Motor neuron (in vitro differentiated cells): ENCODE measurements around the gene CBLN1. TPM values are rescaled to one million over a fixed set of nuclear protein-coding genes. Genes with fewer than 3 reads are reported as not detected.

Experiments
- ATAC-seq, 8 experiments: fragments of 200-7000 bp; cut with Tn5 transposase; replicated peaks in 6 of 8; 2 replicates each; pipeline ENCODE4 v1.8.0; 2021; ENCODE audit warnings: mild to moderate bottlenecking in 8 of 8, moderate library complexity in 8 of 8
- H3K27ac ChIP-seq, 2 donors: fragments of 250-450 bp; sonication (Bioruptor Pico); 2 replicates each; pipeline ENCODE4 v1.9.0; 2021; ENCODE audit warnings: antibody characterized with exemption in 2 of 2, mild to moderate bottlenecking in 2 of 2, moderate library complexity in 1 of 2
- H3K4me1 ChIP-seq, 2 donors: fragments of 250-450 bp; sonication (Bioruptor Pico); replicated peaks in 1 of 2; 2 replicates each; pipeline ENCODE4 v1.6.1; 2021; ENCODE audit warnings: antibody characterized with exemption in 2 of 2, mild to moderate bottlenecking in 2 of 2, moderate library complexity in 1 of 2
- H3K4me3 ChIP-seq, 5 donors: fragments of 250-450 bp; sonication (Bioruptor Pico); 2 replicates each; pipeline ENCODE4 v1.9.0; 2021; ENCODE audit warnings: antibody characterized with exemption in 5 of 5, mild to moderate bottlenecking in 5 of 5, moderate library complexity in 4 of 5
- WGBS, 10 experiments: fragments of 450-650 bp; shearing (Covaris generic); methylation state at CpG; one replicate each; pipeline ENCODE4 v1.0.0; 2022; 5-methylcytosine and 5-hydroxymethylcytosine counted together
- in situ Hi-C, 9 experiments: fragments of 400-800 bp; cut with MboI; loops; one replicate each; pipeline ENCODE4 v1.15.0; 2021; ENCODE audit warnings: low sequenced_read_pairs in 9 of 9, low pct_unique_long_range_greater_than_20kb in 2 of 9; ENCODE audit not compliant: unreplicated experiment in 9 of 9
- total RNA-seq, 8 experiments: library from RNA; unstranded; fragments of 300-600 nt; gene quantifications; 2 replicates each; pipeline versions ENCODE4 v1.2.3 to v1.2.4, GENCODE V29; 2022

CBLN1 gene
- total RNA-seq, 8 experiments from 2014 or later = 0.28 to 8.6 (median 7.0) TPM; not detected in 1

GRCh38 chr16:49283376-49284049, 1.9 kb upstream of the CBLN1 start:
- 0 to 11% (median 5%) methylated on average over 2 to 12 of the region's 25 CpGs; no CpG with 5 or more reads in 4 of the 10 experiments for WGBS, 10 experiments
- in situ Hi-C loops = no loop called here
- ATAC-seq = no peak
- Histone ChIP-seq H3K27ac (no peak overlapping the region), H3K4me1 (peaks cover 8 to 12% of the 10 kb centered on the region in 2 donors), H3K4me3 (peak overlapping the region; percentile 53 to 84 (median 63))

- 0 to 10% (median 0%) methylated on average over 1 to 22 of the region's 49 CpGs; no CpG with 5 or more reads in 4 of the 10 experiments for WGBS, 10 experiments
These were observed 1.2 kb upstream of the CBLN1 start for GRCh38 chr16:49282690-49283375.

GRCh38 chr16:49281843-49282642, 405 bp upstream of the CBLN1 start:
- in situ Hi-C loops = no loop called here
- Histone ChIP-seq H3K4me1 (peaks cover 8 to 12% of the 10 kb centered on the region in 2 donors), H3K4me3 (peak overlapping the region; percentile 53 to 84 (median 63)), H3K27ac (peak overlapping the region; percentile 73 to 79)
- peak; percentile 87 to 96 (median 90) for ATAC-seq
- 0 to 4% (median 0%) methylated on average over 5 to 9 of the region's 124 CpGs; no CpG with 5 or more reads in 6 of the 10 experiments for WGBS, 10 experiments

More at GRCh38 chr16:49282690-49283375, 1.2 kb upstream of the CBLN1 start:
- peaks cover 8 to 12% of the 10 kb centered on the region in 2 donors for H3K4me1 ChIP-seq
- no peak overlapping the region for H3K27ac ChIP-seq
- H3K4me3 ChIP-seq = peak overlapping the region; percentile 53 to 84 (median 63)
- no peak for ATAC-seq
- in situ Hi-C loops = no loop called here

DNA sequence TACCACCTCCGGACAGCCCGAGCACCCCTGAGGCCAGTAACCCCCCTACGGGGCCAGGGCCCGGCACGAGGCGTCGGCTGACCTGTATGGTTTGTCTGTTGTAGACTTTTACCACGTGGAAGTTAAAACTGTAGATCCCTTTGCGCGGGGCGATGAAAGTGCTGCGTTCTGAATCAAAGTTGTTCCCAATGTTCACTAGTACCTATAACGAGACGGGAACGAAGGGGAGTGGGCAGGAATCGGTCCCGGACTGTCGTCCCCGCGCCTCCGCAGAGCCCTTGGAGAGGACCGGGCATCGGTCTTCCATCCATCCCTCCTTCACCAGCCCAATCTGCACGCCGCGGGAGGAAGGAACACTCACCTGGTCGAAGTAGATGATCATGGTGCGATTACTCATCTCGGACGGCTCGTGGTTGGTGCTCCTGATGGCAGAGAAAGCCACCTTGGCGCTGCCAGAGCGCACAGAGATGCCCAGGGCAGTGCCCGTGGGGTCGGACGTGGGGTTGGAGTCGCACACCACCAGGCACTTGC, 732 bp downstream of the CBLN1 start:
- in situ Hi-C loops = no loop called here
- peak overlapping the region; percentile 53 to 84 (median 63) for H3K4me3 ChIP-seq
- WGBS, 10 experiments = 0 to 14% (median 1%) methylated on average over 6 to 20 of the region's 37 CpGs; no CpG with 5 or more reads in 3 of the 10 experiments
- ATAC-seq = no peak
- H3K27ac ChIP-seq = no peak overlapping the region
- H3K4me1 ChIP-seq = peaks cover 8 to 12% of the 10 kb centered on the region in 2 donors

- Histone ChIP-seq H3K27ac (no peak overlapping the region), H3K4me1 (peaks cover 8 to 12% of the 10 kb centered on the region in 2 donors), H3K4me3 (peak overlapping the region; percentile 53 to 84 (median 63))
- ATAC-seq = no peak
- in situ Hi-C loops = no loop called here
- WGBS, 10 experiments = 0 to 12% (median 0%) methylated on average over 1 to 5 of the region's 39 CpGs; no CpG with 5 or more reads in 3 of the 10 experiments
These were observed 1.4 kb downstream of the CBLN1 start for GRCh38 chr16:49280105-49280741.

DNA sequence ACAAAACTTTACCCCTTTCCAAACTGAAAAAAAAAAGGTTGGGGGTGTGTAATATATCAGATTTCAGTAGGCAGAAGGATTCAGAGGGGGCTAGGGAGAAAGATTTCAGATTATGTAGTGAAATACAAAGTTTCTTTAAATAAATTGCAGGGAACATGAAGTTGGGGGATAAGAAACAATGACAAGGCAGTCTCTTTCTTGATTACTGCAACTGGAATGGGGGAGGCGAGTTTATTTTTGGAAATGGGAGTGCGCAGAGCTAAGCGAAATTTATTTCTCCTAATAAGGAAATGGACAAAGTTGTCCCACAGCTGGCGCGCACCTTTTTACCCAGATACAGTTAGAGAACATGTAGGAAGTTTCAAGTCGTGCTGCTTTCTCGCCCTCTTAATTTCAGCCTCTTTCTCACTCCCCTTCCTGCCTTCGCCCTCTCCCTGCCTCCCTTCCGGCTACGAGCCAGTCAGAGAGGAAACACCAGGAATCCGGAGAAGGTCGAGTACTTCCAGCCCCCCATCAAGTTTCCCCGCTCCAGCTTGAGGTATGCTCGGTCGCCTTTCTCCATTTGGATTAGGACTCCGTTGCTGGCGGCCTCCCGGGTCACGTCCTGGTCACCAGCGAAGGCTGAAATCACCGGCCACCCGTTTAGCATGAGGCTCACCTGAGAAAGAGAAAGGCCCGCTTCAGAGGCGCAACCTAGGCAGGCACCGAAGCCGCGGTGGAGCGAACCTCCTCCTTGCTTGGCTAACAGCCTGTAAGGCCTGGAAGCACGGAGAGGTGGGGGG, 2.5 kb downstream of the CBLN1 start:
- ATAC-seq = no peak
- Histone ChIP-seq H3K4me1 (peaks cover 8 to 12% of the 10 kb centered on the region in 2 donors), H3K27ac (no peak overlapping the region), H3K4me3 (peak overlapping the region in 1 of 5 donors; percentile 71)
- in situ Hi-C loops = no loop called here
- WGBS, 10 experiments = 0 to 30% (median 12%) methylated on average over 2 to 14 of the region's 29 CpGs

GRCh38 chr16:49278567-49278827, 3.1 kb downstream of the CBLN1 start:
- in situ Hi-C loops = no loop called here
- Histone ChIP-seq H3K4me3 (no peak overlapping the region), H3K27ac (no peak overlapping the region), H3K4me1 (peaks cover 8 to 12% of the 10 kb centered on the region in 2 donors)
- WGBS, 10 experiments = 4 to 27% (median 20%) methylated on average over 3 to 11 of the region's 11 CpGs; no CpG with 5 or more reads in 3 of the 10 experiments
- ATAC-seq = no peak

DNA sequence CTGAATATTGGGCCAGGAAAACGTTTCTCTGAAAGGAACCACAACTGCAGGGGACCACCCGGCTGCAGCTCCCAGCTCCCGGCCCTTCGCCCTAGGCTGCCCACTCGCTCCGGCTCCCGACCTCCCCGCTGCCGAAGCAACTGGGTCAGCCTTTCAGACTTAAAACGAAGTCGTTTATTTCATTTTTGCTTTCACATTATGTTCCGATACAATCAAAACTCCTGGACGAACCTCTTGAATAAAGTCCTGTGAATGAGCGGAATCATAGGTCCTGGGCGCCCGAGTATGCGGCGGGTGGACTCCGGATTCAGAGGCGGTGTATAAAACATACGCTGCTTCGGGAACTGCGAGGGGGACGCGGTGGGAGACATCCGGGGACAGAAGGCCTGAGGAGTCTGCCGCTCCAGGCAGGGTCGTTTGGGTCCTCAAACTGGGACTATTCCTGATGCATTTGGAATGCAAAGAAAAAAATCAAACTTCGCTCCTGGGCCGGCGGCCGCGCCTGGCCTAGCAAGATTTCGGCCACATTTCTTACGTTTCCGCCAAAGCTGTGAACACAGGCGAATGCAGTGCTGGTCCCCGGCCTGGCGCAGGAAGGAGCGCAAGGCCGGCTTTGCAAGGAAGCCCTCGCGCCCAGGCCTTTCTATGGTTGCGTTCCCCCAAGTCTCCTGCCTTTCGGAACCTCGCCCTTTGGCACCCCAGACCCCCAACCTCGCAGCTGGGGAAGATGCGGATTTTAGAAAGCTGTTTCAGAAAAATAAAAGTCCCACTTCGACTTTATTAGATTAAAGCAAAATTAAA, 3.7 kb downstream of the CBLN1 start:
- in situ Hi-C loops = no loop called here
- Histone ChIP-seq H3K27ac (no peak overlapping the region), H3K4me1 (peaks cover 8 to 12% of the 10 kb centered on the region in 2 donors), H3K4me3 (no peak overlapping the region)
- WGBS, 10 experiments = 0 to 37% (median 11%) methylated on average over 1 to 37 of the region's 49 CpGs
- no peak for ATAC-seq

DNA sequence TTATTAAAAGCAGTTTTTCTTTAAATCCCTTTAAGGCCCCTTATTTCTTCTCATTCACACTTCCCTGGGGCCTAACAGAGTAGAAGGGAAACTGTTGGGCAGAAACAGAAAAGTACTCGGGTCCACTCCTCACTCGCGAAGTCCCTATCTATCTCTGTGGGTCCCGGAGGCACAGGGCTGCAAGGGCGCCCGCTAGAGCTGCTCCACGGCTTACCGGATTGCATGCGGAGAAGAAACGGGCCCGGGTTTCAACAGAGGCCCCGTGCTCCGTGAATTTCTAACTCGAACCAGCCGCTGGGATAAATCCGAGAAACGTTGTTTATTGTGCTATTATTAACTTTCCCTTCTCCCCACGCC, 4.3 kb downstream of the CBLN1 start:
- Histone ChIP-seq H3K4me1 (peaks cover 8 to 12% of the 10 kb centered on the region in 2 donors), H3K27ac (no peak overlapping the region), H3K4me3 (no peak overlapping the region)
- ATAC-seq = no peak
- WGBS, 10 experiments = 0 to 13% (median 2%) methylated on average over 1 to 10 of the region's 18 CpGs; no CpG with 5 or more reads in 4 of the 10 experiments
- in situ Hi-C loops = no loop called here

GRCh38 chr16:49276646-49277385, 4.8 kb downstream of the CBLN1 start:
- Histone ChIP-seq H3K27ac (no peak overlapping the region), H3K4me1 (peaks cover 8 to 12% of the 10 kb centered on the region in 2 donors), H3K4me3 (no peak overlapping the region)
- in situ Hi-C loops = no loop called here
- WGBS, 10 experiments = 0 to 24% (median 6%) methylated on average over 1 to 10 of the region's 19 CpGs; no CpG with 5 or more reads in 3 of the 10 experiments
- ATAC-seq = no peak

GRCh38 chr16:49275870-49276269, 5.8 kb downstream of the CBLN1 start:
- 7 to 20% methylated on average over 1 to 2 of the region's 5 CpGs; no CpG with 5 or more reads in 8 of the 10 experiments for WGBS, 10 experiments
- no peak overlapping the region for H3K27ac ChIP-seq
- in situ Hi-C loops = no loop called here
- H3K4me3 ChIP-seq = no peak overlapping the region
- no peak for ATAC-seq
- H3K4me1 ChIP-seq = peaks cover 6 to 11% of the 10 kb centered on the region in 2 donors
